SK-N-SH (cell line): ENCODE results near the gene CTNNA3.

Experiments
- CTCF ChIP-seq: fragments of 200-600 bp; sonication (generic); IDR thresholded peaks from 2 replicates; pipeline ENCODE4 v1.6.1; 2017; ENCODE audit warnings: antibody characterized with exemption, mild to moderate bottlenecking, moderate library complexity
- RCOR1 ChIP-seq: fragments of 150-350 bp; IDR thresholded peaks from 2 replicates; pipeline ENCODE4 v1.6.1; 2017; ENCODE audit warnings: antibody characterized with exemption, low read length
- REST ChIP-seq: IDR thresholded peaks from 2 replicates; pipeline ENCODE4 v1.6.1; 2012; ENCODE audit warnings: mild to moderate bottlenecking, low read depth, low read length, moderate library complexity
- RXRA ChIP-seq: IDR thresholded peaks from 2 replicates; pipeline ENCODE4 v1.4.0; 2012; ENCODE audit warnings: low read depth, mild to moderate bottlenecking, borderline replicate concordance

DNA sequence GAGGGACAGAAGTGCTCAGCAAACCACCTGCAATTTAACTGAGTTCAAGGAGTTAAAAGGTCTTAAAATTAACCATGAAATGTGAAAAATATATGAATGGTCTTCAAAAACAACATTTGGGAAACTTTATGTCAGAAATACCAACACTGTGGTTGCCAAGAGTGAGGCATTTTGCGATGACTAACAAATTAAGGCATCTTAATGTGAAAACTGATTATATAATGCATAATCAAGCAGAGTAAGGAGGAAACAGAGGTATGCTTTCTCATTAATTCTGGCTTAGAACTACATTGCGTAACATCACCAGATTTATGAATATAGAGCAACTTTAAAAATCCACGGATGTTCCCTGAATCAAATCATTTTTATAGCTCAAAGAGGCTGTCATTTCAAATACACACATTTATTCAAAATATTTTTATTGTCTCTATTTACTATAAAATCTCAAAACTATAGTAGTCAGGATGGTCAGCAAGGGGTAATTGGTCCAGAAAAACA is 434.6 kb downstream of the CTNNA3 start:
- no peak for TF ChIP-seq CTCF
- TF ChIP-seq RXRA: no peak
- no peak for TF ChIP-seq RCOR1
- TF ChIP-seq REST: no peak
